Mesenteric fat pad (tissue), 1 donor: Measurements from ENCODE around the gene WRNIP1. TPM values are rescaled to one million over a fixed set of nuclear protein-coding genes. Genes with fewer than 3 reads are reported as not detected.

Source experiments
- DNase-seq: peaks from one replicate; pipeline ENCODE4 v3.0.0-alpha.2; 2020; ENCODE audit warnings: low spot score
- total RNA-seq: library from RNA; stranded (reverse); fragmentation: NEBNext Ultra II Directional; extraction: Animal tissue kit (Norgen Biotek cat#: 25700); gene quantifications from one replicate; pipeline ENCODE4 v1.2.1, GENCODE V29; 2021
- donor health status: DM: yes; HTN: yes; CAD: no.

The WRNIP1 gene
- total RNA-seq, 1 donor from 2014 or later, result 24.5 TPM

DNA sequence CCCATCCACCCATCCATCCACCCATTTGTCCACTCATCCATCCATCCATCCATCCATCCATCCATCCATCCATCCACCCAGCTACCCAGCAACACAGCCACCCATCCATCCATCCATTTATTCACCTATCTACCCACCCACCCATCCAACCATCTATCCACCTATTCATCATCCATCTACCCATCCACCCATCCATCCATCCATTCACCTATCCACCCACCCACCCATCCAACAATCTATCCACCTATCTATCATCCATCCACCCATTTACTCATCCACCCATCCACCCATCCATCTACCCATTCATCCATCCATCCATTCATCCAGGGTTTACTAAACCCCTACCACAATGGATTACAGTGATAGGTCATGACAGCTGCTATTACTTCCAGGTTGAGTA, 69.1 kb downstream of the WRNIP1 start:
- DNase-seq, result no peak

Other genes with a start within 250 kb of the WRNIP1 start
- 0.61 TPM for gene MYLK4, start 14.5 kb upstream of the WRNIP1 start, total RNA-seq
- gene SERPINB1, start 76.5 kb downstream of the WRNIP1 start, total RNA-seq, result 55.6 TPM
- gene SERPINB9, start 137.9 kb downstream of the WRNIP1 start, total RNA-seq, result 17.4 TPM
- 127 TPM for gene SERPINB6, start 206.2 kb downstream of the WRNIP1 start, total RNA-seq
- 54.4 TPM for gene NQO2, start 234.5 kb downstream of the WRNIP1 start, total RNA-seq